Measurements from ENCODE around the gene FAM76B.

DNA sequence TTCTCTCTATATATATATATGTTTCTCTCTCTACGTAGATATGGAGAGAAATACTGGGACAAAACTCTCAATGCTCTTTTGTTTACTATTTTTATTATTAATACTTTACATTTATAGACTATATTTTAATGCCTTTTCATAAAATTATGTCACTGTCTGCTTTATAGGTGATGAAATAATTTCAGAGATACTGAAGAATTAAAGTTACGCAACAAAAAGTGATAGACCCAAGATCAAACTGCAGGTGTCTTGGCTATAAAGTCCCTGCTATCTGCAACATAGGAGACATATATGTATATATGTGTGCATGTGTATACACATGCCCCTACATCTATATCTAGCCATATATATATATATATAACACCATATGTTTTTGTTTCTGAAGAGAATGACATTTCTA, 60.8 kb downstream of the FAM76B start:
- TF ChIP-seq, protein P1, sequence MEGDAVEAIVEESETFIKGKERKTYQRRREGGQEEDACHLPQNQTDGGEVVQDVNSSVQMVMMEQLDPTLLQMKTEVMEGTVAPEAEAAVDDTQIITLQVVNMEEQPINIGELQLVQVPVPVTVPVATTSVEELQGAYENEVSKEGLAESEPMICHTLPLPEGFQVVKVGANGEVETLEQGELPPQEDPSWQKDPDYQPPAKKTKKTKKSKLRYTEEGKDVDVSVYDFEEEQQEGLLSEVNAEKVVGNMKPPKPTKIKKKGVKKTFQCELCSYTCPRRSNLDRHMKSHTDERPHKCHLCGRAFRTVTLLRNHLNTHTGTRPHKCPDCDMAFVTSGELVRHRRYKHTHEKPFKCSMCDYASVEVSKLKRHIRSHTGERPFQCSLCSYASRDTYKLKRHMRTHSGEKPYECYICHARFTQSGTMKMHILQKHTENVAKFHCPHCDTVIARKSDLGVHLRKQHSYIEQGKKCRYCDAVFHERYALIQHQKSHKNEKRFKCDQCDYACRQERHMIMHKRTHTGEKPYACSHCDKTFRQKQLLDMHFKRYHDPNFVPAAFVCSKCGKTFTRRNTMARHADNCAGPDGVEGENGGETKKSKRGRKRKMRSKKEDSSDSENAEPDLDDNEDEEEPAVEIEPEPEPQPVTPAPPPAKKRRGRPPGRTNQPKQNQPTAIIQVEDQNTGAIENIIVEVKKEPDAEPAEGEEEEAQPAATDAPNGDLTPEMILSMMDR (conservative IDR thresholded peaks at IDR 0.05; ENCODE audit: low read depth, low read length) = no peak
- TF ChIP-seq EZH2 (IDR thresholded peaks at IDR 0.05; ENCODE audit: borderline replicate concordance, low read depth, low read length, poor library complexity, severe bottlenecking) = no peak

Measured in A673 (cell line).